HL-60 (cell line): ENCODE measurements around the gene TTC4.

Experiments used
- DNase-seq, 2 experiments: peaks; one replicate each; pipeline ENCODE4 v3.0.0-alpha.2; 2010 to 2020; ENCODE audit warnings: low read depth in 1 of 2, low spot score in 1 of 2
- H3K27ac ChIP-seq: fragments of 250-450 bp; sonication (Bioruptor Pico); replicated peaks from 2 replicates; pipeline ENCODE4 v1.5.1; 2020; ENCODE audit warnings: mild to moderate bottlenecking, moderate library complexity
- H3K27me3 ChIP-seq: fragments of 250-450 bp; sonication (Bioruptor Pico); 2 replicates; pipeline ENCODE4 v1.5.1; 2021; ENCODE audit warnings: mild to moderate bottlenecking, moderate library complexity; ENCODE audit not compliant: insufficient read depth, poor library complexity, severe bottlenecking
- H3K4me3 ChIP-seq: replicated peaks from 2 replicates; pipeline ENCODE4 v1.5.1; 2011; ENCODE audit warnings: mild to moderate bottlenecking, control low read depth, low read length; ENCODE audit not compliant: insufficient read depth
- CTCF ChIP-seq: IDR thresholded peaks from one replicate; pipeline ENCODE4 v1.5.1; 2011; ENCODE audit warnings: low read length, control low read depth, inconsistent platforms; ENCODE audit not compliant: insufficient read depth
- GABPA ChIP-seq: IDR thresholded peaks from 2 replicates; pipeline ENCODE4 v1.6.1; 2012; ENCODE audit warnings: low read depth
- POLR2AphosphoS5 ChIP-seq: IDR thresholded peaks from 2 replicates; pipeline ENCODE4 v1.6.1; 2012; ENCODE audit warnings: low read depth
- REST ChIP-seq: IDR thresholded peaks from 2 replicates; pipeline ENCODE4 v1.6.1; 2012; ENCODE audit warnings: low read depth; ENCODE audit not compliant: insufficient replicate concordance
- SPI1 ChIP-seq: IDR thresholded peaks from 2 replicates; pipeline ENCODE4 v1.6.1; 2012; ENCODE audit warnings: low read depth, mild to moderate bottlenecking, borderline replicate concordance

TTC4 gene

GRCh38 chr1:54711536-54711935 is 4.1 kb upstream of the TTC4 start:
- no peak overlapping the region for H3K4me3 ChIP-seq
- TF ChIP-seq GABPA (no peak), SPI1 (no peak), REST (no peak), CTCF (no peak), POLR2AphosphoS5 (no peak)
- no peak for DNase-seq
- H3K27ac ChIP-seq, result no peak overlapping the region
- H3K27me3 ChIP-seq, result no peaks in the 10 kb centered on the region

- H3K4me3 ChIP-seq, result peak overlapping the region; percentile 61; the same call in 1 of the 2 replicates
- no peak for DNase-seq
- no peaks in the 10 kb centered on the region for H3K27me3 ChIP-seq
- TF ChIP-seq POLR2AphosphoS5 (no peak), CTCF (no peak), GABPA (no peak), SPI1 (no peak), REST (no peak)
- H3K27ac ChIP-seq, result no peak overlapping the region
Measured at GRCh38 chr1:54714881-54715492, 674 bp upstream of the TTC4 start.

- TF ChIP-seq CTCF (no peak), GABPA (no peak), SPI1 (no peak), REST (no peak), POLR2AphosphoS5 (no peak)
- DNase-seq, result peak in 1 of 2 experiments; percentile 17
- H3K27ac ChIP-seq, result peak overlapping the region; percentile 73
- no peaks in the 10 kb centered on the region for H3K27me3 ChIP-seq
- peak overlapping the region; percentile 61 for H3K4me3 ChIP-seq
Measured at GRCh38 chr1:54716299-54717047, 812 bp downstream of the TTC4 start.
